Stimulated activated effector memory CD8-positive, alpha-beta T cell treated with anti-CD3 and anti-CD28 coated beads, Interleukin-12 subunit alpha, Interleukin-12 subunit beta, amount 100 ng/mL, for 72 hours (primary cell): ENCODE measurements around the gene ZFP90.

ENCODE experiments used
- ATAC-seq: fragments of 150-1000 bp; cut with Tn5 transposase; 2 replicates; pipeline ENCODE4 v1.10.0; 2021
- DNase-seq, 2 donors: peaks; one replicate each; pipeline ENCODE4 v3.0.0; 2021 to 2022; ENCODE audit warnings: low spot score in 2 of 2
- H3K27ac Mint-ChIP-seq: one replicate; pipeline ENCODE4 v1.8.0; 2022; ENCODE audit warnings: mild to moderate bottlenecking, mixed read lengths
- H3K36me3 Mint-ChIP-seq: one replicate; pipeline ENCODE4 v1.8.0; 2022; ENCODE audit warnings: mild to moderate bottlenecking, mixed read lengths
- H3K4me1 Mint-ChIP-seq: one replicate; pipeline ENCODE4 v1.8.0; 2022; ENCODE audit warnings: mixed read lengths
- H3K4me3 Mint-ChIP-seq: one replicate; pipeline ENCODE4 v1.8.0; 2022; ENCODE audit warnings: mild to moderate bottlenecking, mixed read lengths
- H3K9me3 Mint-ChIP-seq: one replicate; pipeline ENCODE4 v1.8.0; 2022; ENCODE audit warnings: mixed read lengths

ZFP90 gene

GRCh38 chr16:68508641-68509240 lies 30.4 kb upstream of the ZFP90 start:
- no peaks in the 10 kb centered on the region for H3K9me3 Mint-ChIP-seq
- H3K27ac Mint-ChIP-seq, result no peak overlapping the region
- H3K4me1 Mint-ChIP-seq, result no peaks in the 10 kb centered on the region
- H3K4me3 Mint-ChIP-seq, result no peak overlapping the region
- DNase-seq (no peak), ATAC-seq (no peak)
- H3K36me3 Mint-ChIP-seq, result no peaks in the 10 kb centered on the region

- no peak for DNase-seq
- no peaks in the 10 kb centered on the region for H3K4me1 Mint-ChIP-seq
- ATAC-seq, result no peak
- H3K36me3 Mint-ChIP-seq, result no peaks in the 10 kb centered on the region
- H3K4me3 Mint-ChIP-seq, result no peak overlapping the region
- H3K27ac Mint-ChIP-seq, result no peak overlapping the region
- H3K9me3 Mint-ChIP-seq, result no peaks in the 10 kb centered on the region
Measured at GRCh38 chr16:68509381-68509780, 29.7 kb upstream of the ZFP90 start.

- H3K4me1 Mint-ChIP-seq, result no peaks in the 10 kb centered on the region
- DNase-seq (no peak), ATAC-seq (no peak)
- H3K36me3 Mint-ChIP-seq, result no peaks in the 10 kb centered on the region
- H3K4me3 Mint-ChIP-seq, result no peak overlapping the region
- H3K27ac Mint-ChIP-seq, result no peak overlapping the region
- no peaks in the 10 kb centered on the region for H3K9me3 Mint-ChIP-seq
Measured at GRCh38 chr16:68510775-68511174, 28.3 kb upstream of the ZFP90 start.

GRCh38 chr16:68512183-68512582 lies 26.9 kb upstream of the ZFP90 start:
- DNase-seq (no peak), ATAC-seq (no peak)
- Mint-ChIP-seq H3K9me3 (no peaks in the 10 kb centered on the region), H3K4me3 (no peak overlapping the region), H3K4me1 (no peaks in the 10 kb centered on the region), H3K27ac (no peak overlapping the region), H3K36me3 (no peaks in the 10 kb centered on the region)

GRCh38 chr16:68512742-68513141 lies 26.3 kb upstream of the ZFP90 start:
- DNase-seq (no peak), ATAC-seq (no peak)
- no peaks in the 10 kb centered on the region for H3K9me3 Mint-ChIP-seq
- H3K27ac Mint-ChIP-seq, result no peak overlapping the region
- H3K36me3 Mint-ChIP-seq, result no peaks in the 10 kb centered on the region
- H3K4me3 Mint-ChIP-seq, result no peak overlapping the region
- no peaks in the 10 kb centered on the region for H3K4me1 Mint-ChIP-seq

GRCh38 chr16:68514511-68514910 lies 24.6 kb upstream of the ZFP90 start:
- Mint-ChIP-seq H3K36me3 (no peaks in the 10 kb centered on the region), H3K9me3 (no peaks in the 10 kb centered on the region), H3K27ac (no peak overlapping the region), H3K4me1 (no peaks in the 10 kb centered on the region), H3K4me3 (no peak overlapping the region)
- ATAC-seq (no peak), DNase-seq (no peak)

GRCh38 chr16:68517606-68518166 lies 21.4 kb upstream of the ZFP90 start:
- no peaks in the 10 kb centered on the region for H3K9me3 Mint-ChIP-seq
- no peaks in the 10 kb centered on the region for H3K36me3 Mint-ChIP-seq
- no peak overlapping the region for H3K4me3 Mint-ChIP-seq
- DNase-seq (no peak), ATAC-seq (no peak)
- peak overlapping the region; percentile 1 for H3K27ac Mint-ChIP-seq
- H3K4me1 Mint-ChIP-seq, result peaks cover 15% of the 10 kb centered on the region

- Mint-ChIP-seq H3K27ac (no peak overlapping the region), H3K36me3 (no peaks in the 10 kb centered on the region), H3K4me3 (no peak overlapping the region), H3K9me3 (no peaks in the 10 kb centered on the region), H3K4me1 (peaks cover 15% of the 10 kb centered on the region)
- no peak for ATAC-seq
- no peak for DNase-seq
Measured at GRCh38 chr16:68519225-68519745, 19.8 kb upstream of the ZFP90 start.

- Mint-ChIP-seq H3K27ac (no peak overlapping the region), H3K4me3 (peak overlapping the region; percentile 43)
- peak; percentile 70 to 90 for DNase-seq
Measured at GRCh38 chr16:68520649-68521086, 18.4 kb upstream of the ZFP90 start.

GRCh38 chr16:68524069-68524820 lies 14.8 kb upstream of the ZFP90 start:
- H3K36me3 Mint-ChIP-seq, result peaks cover 6% of the 10 kb centered on the region
- no peaks in the 10 kb centered on the region for H3K9me3 Mint-ChIP-seq
- DNase-seq (no peak), ATAC-seq (no peak)
- H3K4me1 Mint-ChIP-seq, result peaks cover 24% of the 10 kb centered on the region
- no peak overlapping the region for H3K27ac Mint-ChIP-seq
- H3K4me3 Mint-ChIP-seq, result no peak overlapping the region

More at GRCh38 chr16:68520649-68521086, 18.4 kb upstream of the ZFP90 start:
- peaks cover 15% of the 10 kb centered on the region for H3K4me1 Mint-ChIP-seq
- H3K36me3 Mint-ChIP-seq, result no peaks in the 10 kb centered on the region
- no peaks in the 10 kb centered on the region for H3K9me3 Mint-ChIP-seq
- ATAC-seq, result peak; percentile 94

- no peak for DNase-seq
- peaks cover 6% of the 10 kb centered on the region for H3K36me3 Mint-ChIP-seq
- no peak overlapping the region for H3K27ac Mint-ChIP-seq
- no peak overlapping the region for H3K4me3 Mint-ChIP-seq
- H3K9me3 Mint-ChIP-seq, result no peaks in the 10 kb centered on the region
- ATAC-seq, result no peak
- peaks cover 21% of the 10 kb centered on the region for H3K4me1 Mint-ChIP-seq
Measured at GRCh38 chr16:68526143-68526781, 12.8 kb upstream of the ZFP90 start.

GRCh38 chr16:68526782-68527145 lies 12.3 kb upstream of the ZFP90 start:
- ATAC-seq, result no peak
- H3K9me3 Mint-ChIP-seq, result no peaks in the 10 kb centered on the region

GRCh38 chr16:68528233-68528632 lies 10.9 kb upstream of the ZFP90 start:
- Mint-ChIP-seq H3K4me3 (peak overlapping the region; percentile 88), H3K36me3 (peaks cover 6% of the 10 kb centered on the region), H3K9me3 (no peaks in the 10 kb centered on the region), H3K27ac (peak overlapping the region; percentile 59), H3K4me1 (peaks cover 18% of the 10 kb centered on the region)
- ATAC-seq (peak; percentile 6), DNase-seq (no peak)

More at GRCh38 chr16:68526782-68527145, 12.3 kb upstream of the ZFP90 start:
- no peak overlapping the region for H3K4me3 Mint-ChIP-seq
- H3K36me3 Mint-ChIP-seq, result peaks cover 6% of the 10 kb centered on the region
- DNase-seq, result no peak
- H3K4me1 Mint-ChIP-seq, result peaks cover 18% of the 10 kb centered on the region
- no peak overlapping the region for H3K27ac Mint-ChIP-seq

GRCh38 chr16:68528686-68529379 lies 10.3 kb upstream of the ZFP90 start:
- H3K27ac Mint-ChIP-seq, result peak overlapping the region; percentile 59
- H3K9me3 Mint-ChIP-seq, result no peaks in the 10 kb centered on the region
- peak; percentile 87 for ATAC-seq
- peaks cover 18% of the 10 kb centered on the region for H3K4me1 Mint-ChIP-seq
- peak overlapping the region; percentile 88 for H3K4me3 Mint-ChIP-seq
- peaks cover 11% of the 10 kb centered on the region for H3K36me3 Mint-ChIP-seq
- peak; percentile 82 to 93 for DNase-seq

- Mint-ChIP-seq H3K4me3 (peak overlapping the region; percentile 88), H3K9me3 (no peaks in the 10 kb centered on the region), H3K27ac (peak overlapping the region; percentile 74), H3K4me1 (peaks cover 18% of the 10 kb centered on the region), H3K36me3 (peaks cover 14% of the 10 kb centered on the region)
- ATAC-seq, result peak; percentile 50
- no peak for DNase-seq
Measured at GRCh38 chr16:68529608-68529930, 9.5 kb upstream of the ZFP90 start.
